ENCODE measurements around the gene KLHL41. TPM values are rescaled to one million over a fixed set of nuclear protein-coding genes. Genes with fewer than 3 reads are reported as not detected.
"Not testable (repeated sequence)": the region's sequence is repeated elsewhere in the genome, so short reads cannot be mapped to it uniquely, and the experiment has no call there.

Gene KLHL41
- total RNA-seq, 2 donors from 2014 or later, result 0.60 to 1.1 TPM

DNA sequence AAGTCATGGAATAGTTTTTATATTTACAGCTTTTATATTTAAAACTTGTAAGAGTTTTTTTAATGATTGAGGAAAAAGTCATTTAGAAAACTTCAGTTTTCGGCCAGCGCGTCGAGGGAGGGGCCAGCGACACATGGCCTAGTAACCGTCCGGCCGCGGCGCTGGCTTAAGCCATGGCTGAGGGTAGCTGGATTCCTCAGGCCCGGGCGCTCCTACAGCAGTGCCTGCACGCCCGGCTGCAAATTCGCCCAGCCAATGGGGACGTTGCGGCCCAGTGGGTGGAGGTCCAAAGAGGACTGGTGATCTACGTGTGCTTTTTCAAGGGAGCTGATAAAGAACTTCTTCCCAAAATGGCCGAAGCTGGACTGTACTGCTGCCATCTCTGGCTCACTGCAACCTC lies 4.9 kb upstream of the KLHL41 start:
- no peak for DNase-seq (ENCODE audit: low spot score)
- intact Hi-C loops (cut with DNase I), result no loop called here

- DNase-seq (ENCODE audit: low spot score), result no peak
- intact Hi-C loops (cut with DNase I), result no loop called here
Observed at GRCh38 chr2:169507698-169508097, 1.8 kb upstream of the KLHL41 start.

- DNase-seq (ENCODE audit: low spot score), result no peak
- intact Hi-C loops (cut with DNase I), result no loop called here
Observed at GRCh38 chr2:169509955-169510354, 453 bp downstream of the KLHL41 start.

DNA sequence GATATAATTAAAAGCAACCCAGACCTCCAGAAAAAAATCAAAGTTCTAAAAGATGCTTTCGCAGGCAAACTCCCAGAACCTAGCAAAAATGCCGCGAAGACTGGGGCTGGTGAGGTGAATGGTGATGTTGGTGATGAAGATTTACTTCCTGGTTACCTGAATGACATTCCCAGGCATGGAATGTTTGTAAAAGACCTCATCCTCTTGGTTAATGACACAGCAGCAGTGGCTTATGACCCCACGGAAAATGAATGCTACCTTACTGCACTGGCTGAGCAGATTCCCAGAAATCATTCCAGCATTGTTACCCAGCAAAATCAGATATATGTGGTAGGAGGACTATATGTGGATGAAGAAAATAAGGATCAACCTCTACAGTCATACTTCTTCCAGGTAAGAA lies 994 bp downstream of the KLHL41 start:
- DNase-seq (ENCODE audit: low spot score), result no peak
- intact Hi-C loops (cut with DNase I), result no loop called here

DNA sequence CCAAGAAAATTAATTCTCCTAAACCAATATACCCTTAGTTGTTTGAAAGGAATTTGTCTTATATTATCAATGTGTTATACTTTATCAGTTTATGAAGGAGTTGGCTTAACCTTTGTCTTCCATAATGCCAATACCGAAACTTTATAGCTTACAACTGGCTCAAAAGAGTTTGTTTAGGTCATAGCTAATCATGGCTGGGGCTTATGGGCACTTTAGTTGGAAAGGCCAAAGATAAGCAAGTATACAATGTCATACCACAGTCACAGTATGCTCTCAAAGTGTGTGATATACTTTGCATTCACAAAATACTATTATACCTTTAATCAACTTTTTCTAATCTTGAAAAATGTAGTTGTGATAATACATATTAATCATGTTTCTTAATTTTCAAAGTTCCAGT lies 2.3 kb downstream of the KLHL41 start:
- DNase-seq (ENCODE audit: low spot score), result no peak
- intact Hi-C loops (cut with DNase I), result no loop called here

DNA sequence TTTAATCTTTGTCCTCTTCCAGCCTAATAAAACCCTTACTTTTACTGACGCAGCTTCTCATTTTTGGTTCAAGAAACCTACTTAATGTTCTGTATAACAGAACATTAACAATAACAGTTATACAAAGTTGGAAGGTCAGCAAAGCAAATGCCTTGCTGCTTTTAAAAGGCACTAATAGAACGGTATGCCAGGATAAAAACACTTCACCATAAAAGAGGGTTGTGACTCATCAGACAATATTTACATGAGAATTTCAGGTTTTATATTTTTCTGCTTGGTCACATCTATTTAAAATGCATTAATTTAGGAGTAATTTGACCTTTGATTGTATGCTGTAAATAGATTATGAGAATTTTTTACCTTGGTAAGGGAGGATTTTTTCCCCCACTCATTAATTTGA lies 3.0 kb downstream of the KLHL41 start:
- DNase-seq (ENCODE audit: low spot score), result no peak
- intact Hi-C loops (cut with DNase I), result no loop called here

DNA sequence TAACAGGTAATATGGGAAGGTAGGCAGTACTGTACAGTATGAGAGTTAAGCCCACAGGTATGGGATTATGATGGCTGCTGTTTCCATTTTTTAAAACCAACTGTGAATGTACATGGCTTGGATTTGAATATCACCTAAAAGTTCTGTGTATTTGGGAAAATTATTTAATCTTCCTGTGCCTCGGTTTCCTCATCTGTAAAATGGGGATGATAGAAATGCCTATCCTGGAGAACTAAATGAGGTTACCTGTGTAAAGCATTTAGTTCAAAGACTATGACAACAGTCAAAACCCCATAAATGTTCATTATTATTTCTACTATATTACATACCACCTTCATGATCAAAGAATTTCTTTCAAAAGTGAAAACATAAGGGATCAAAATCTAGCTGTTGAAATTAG lies 3.6 kb downstream of the KLHL41 start:
- intact Hi-C loops (cut with DNase I), result no loop called here
- DNase-seq (ENCODE audit: low spot score), result no peak

GRCh38 chr2:169513926-169514325 lies 4.4 kb downstream of the KLHL41 start:
- DNase-seq (ENCODE audit: low spot score), result no peak
- intact Hi-C loops (cut with DNase I), result no loop called here

GRCh38 chr2:169514758-169515157 lies 5.3 kb downstream of the KLHL41 start:
- DNase-seq (ENCODE audit: low spot score); intact Hi-C loops (cut with DNase I): not testable (repeated sequence)

DNA sequence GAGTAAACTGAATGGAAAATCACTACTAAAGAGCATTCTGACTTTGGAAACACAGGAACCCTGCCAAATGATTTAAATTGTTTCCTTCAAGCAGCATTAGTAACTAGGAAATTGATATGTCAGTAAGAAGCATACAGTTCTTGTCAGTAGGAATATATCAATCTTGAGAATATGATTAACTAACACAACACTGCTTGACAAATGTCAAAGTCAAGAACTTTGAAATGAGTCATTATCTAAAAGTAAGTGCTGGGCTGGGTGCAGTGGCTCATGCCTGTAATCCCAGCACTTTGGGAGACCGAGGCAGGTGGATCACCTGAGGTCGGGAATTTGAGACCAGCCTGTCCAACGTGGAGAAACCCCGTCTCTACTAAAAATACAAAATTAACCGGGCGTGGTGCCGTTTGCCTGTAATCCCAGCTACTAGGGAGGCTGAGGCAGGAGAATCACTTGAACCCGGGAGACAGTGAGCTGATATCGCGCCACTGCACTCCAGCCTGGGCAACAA lies 7.0 kb downstream of the KLHL41 start:
- intact Hi-C loops (cut with DNase I), result not testable (repeated sequence)

GRCh38 chr2:169520896-169521295 lies 11.4 kb downstream of the KLHL41 start:
- no peak for DNase-seq (ENCODE audit: low spot score)
- intact Hi-C loops (cut with DNase I), result no loop called here

More for the DNA sequence above, 7.0 kb downstream of the KLHL41 start:
- not testable (repeated sequence) for DNase-seq (ENCODE audit: low spot score)

- DNase-seq (ENCODE audit: low spot score), result no peak
- intact Hi-C loops (cut with DNase I), result no loop called here
Observed at GRCh38 chr2:169523681-169524080, 14.2 kb downstream of the KLHL41 start.

DNA sequence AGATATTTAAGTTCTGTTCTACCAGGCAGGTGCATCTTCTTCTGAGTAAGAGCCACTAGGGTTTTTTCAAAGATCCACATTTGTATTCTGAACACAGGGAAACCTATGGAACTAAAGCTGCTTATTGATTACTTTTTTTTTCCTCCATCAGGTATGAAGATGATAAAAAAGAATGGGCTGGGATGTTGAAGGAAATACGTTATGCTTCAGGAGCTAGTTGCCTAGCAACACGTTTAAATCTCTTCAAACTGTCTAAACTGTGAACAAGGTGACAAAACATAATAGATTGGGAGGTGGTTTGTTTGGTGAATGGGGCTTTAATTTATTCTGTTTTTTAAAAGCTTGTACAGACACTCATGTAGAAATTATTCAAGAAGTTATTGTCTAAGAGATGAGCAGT lies 15.9 kb downstream of the KLHL41 start:
- intact Hi-C loops (cut with DNase I), result no loop called here
- no peak for DNase-seq (ENCODE audit: low spot score)

- intact Hi-C loops (cut with DNase I), result no loop called here
- DNase-seq (ENCODE audit: low spot score), result no peak
Observed at GRCh38 chr2:169526451-169526850, 16.9 kb downstream of the KLHL41 start.

GRCh38 chr2:169528271-169528701 lies 18.8 kb downstream of the KLHL41 start:
- intact Hi-C loops (cut with DNase I), result no loop called here
- no peak for DNase-seq (ENCODE audit: low spot score)

DNA sequence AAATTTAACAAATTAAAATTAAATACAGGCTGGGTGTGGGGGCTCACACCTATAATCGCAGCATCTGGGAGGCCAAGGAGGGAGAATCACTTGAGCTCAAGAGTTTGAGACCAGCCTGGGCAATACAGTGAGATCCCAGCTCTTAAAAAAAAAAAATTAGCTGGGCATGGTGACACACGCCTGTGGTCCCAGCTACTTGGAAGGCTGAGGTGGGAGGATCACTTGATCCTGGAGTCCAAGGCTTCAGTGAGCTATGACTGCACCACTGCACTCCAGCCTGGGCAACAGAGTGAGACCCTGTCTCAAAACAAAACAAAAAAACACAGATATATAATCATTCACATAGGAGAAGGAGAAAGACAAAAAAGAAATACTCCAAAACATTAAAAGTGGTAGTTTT lies 30.0 kb downstream of the KLHL41 start:
- DNase-seq (ENCODE audit: low spot score); intact Hi-C loops (cut with DNase I): not testable (repeated sequence)

GRCh38 chr2:169540146-169540545 lies 30.6 kb downstream of the KLHL41 start:
- no peak for DNase-seq (ENCODE audit: low spot score)
- intact Hi-C loops (cut with DNase I), result no loop called here

- no peak for DNase-seq (ENCODE audit: low spot score)
- intact Hi-C loops (cut with DNase I), result no loop called here
Observed at GRCh38 chr2:169542433-169542832, 32.9 kb downstream of the KLHL41 start.

GRCh38 chr2:169546756-169547155 lies 37.3 kb downstream of the KLHL41 start:
- intact Hi-C loops (cut with DNase I), result no loop called here
- no peak for DNase-seq (ENCODE audit: low spot score)

GRCh38 chr2:169561364-169561763 lies 51.9 kb downstream of the KLHL41 start:
- intact Hi-C loops (cut with DNase I), result no loop called here
- no peak for DNase-seq (ENCODE audit: low spot score)

GRCh38 chr2:169562084-169562483 lies 52.6 kb downstream of the KLHL41 start:
- intact Hi-C loops (cut with DNase I); DNase-seq (ENCODE audit: low spot score): not testable (repeated sequence)

- no peak for DNase-seq (ENCODE audit: low spot score)
- intact Hi-C loops (cut with DNase I), result no loop called here
Observed at GRCh38 chr2:169562519-169562918, 53.0 kb downstream of the KLHL41 start.

Measured in posterior vena cava (tissue), 2 donors.